Upper lobe of left lung (tissue), 4 donors: ENCODE measurements around the gene C12orf56.

Source experiments
- CTCF ChIP-seq, 6 experiments: fragments of 450-650 bp in 4 of 6; fragments of 200-600 bp in 2 of 6; sonication (generic) in 2 of 6; IDR thresholded peaks; one replicate each; pipeline ENCODE4 v1.5.1; 2016 to 2019; ENCODE audit warnings: antibody characterized with exemption in 6 of 6
- EP300 ChIP-seq, 4 donors: sonication (generic); formaldehyde crosslinking; IDR thresholded peaks; one replicate each; pipeline ENCODE4 v1.5.1; 2017; ENCODE audit warnings: antibody characterized with exemption in 4 of 4, control low read depth in 2 of 4
- POLR2A ChIP-seq, 4 donors: fragments of 450-650 bp; IDR thresholded peaks; one replicate each; pipeline ENCODE4 v1.5.1; 2016 to 2017; ENCODE audit warnings: antibody characterized with exemption in 4 of 4, mild to moderate bottlenecking in 2 of 4

GRCh38 chr12:64236549-64236948, 154.0 kb downstream of the C12orf56 start:
- no peak for TF ChIP-seq CTCF (IDR thresholded peaks at IDR 0.05)
- no peak for TF ChIP-seq POLR2A (IDR thresholded peaks at IDR 0.05)
- no peak for TF ChIP-seq EP300 (IDR thresholded peaks at IDR 0.05)
